Bronchial smooth muscle cell (primary cell): Measurements from ENCODE around the gene PCDHB8. TPM values are rescaled to one million over a fixed set of nuclear protein-coding genes. Genes with fewer than 3 reads are reported as not detected.

Experiments
- total RNA-seq: library from RNA; depleted of rRNA; stranded (reverse); fragments of >200 nt; gene quantifications from 2 replicates; pipeline ENCODE4 v1.2.1, GENCODE V29; 2014

The PCDHB8 gene
- 0.32 and 0.69 TPM in 2 replicates for total RNA-seq

DNA sequence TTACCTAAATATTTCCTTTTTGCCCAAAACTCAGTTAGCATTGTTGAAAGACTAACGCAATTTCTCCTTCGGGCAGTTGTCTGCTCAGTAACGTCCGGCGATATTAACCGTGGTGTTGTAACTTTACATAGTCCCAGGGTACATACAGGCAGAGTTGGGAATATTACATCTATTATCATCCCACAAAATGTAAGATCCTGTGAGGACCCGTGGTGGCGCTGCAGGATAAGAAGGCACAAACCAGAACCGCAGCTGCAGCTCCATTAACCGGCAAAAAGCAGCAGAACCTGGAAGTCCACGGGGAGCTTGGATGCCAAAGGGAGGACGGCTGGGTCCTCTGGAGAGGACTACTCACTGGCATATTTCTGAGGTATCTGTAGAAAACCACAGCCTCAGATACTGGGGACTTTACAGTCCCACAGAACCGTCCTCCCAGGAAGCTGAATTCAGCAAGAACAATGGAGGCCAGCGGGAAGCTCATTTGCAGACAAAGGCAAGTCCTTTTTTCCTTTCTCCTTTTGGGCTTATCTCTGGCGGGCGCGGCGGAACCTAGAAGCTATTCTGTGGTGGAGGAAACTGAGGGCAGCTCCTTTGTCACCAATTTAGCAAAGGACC, at the start of gene PCDHB8:
TSS of gene PCDHB8 (plus strand) at position 214 of the 615 bp plus-strand sequence. CDS start at position 459, 245 bp downstream.

DNA sequence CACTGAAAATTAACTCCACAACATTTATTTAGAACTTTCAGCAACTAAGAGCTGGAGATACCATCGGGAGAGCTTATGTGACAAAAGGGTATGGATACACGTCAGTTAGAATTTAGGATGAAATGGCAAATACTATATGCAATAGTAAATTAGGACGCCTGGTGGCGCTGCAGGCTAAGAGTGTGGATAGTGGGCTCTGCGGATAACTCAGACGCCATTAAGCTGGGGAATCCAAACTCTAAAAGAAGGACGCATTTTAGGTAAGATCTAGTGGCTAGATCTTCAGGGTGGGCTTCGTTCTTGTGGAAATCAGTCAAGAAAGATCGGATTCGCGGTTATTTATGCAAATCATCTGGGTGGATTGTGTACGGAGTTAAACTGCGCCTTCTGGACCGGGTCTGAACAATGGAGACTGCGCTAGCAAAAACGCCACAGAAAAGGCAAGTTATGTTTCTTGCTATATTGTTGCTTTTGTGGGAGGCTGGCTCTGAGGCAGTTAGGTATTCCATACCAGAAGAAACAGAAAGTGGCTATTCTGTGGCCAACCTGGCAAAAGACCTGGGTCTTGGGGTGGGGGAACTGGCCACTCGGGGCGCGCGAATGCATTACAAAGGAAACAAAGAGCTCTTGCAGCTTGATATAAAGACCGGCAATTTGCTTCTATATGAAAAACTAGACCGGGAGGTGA, 42.4 kb upstream of the PCDHB8 start, which contains the start of gene PCDHB5:
TSS of gene PCDHB5 (plus strand) at position 177 of the 688 bp plus-strand sequence. CDS start at position 406, 229 bp downstream.

GRCh38 chr5:141149812-141150211, 27.8 kb upstream of the PCDHB8 start, which contains the start of gene PCDHB6:
Gene PCDHB6 (plus strand): TSS chr5:141150057. CDS start chr5:141150258, 201 bp downstream.

DNA sequence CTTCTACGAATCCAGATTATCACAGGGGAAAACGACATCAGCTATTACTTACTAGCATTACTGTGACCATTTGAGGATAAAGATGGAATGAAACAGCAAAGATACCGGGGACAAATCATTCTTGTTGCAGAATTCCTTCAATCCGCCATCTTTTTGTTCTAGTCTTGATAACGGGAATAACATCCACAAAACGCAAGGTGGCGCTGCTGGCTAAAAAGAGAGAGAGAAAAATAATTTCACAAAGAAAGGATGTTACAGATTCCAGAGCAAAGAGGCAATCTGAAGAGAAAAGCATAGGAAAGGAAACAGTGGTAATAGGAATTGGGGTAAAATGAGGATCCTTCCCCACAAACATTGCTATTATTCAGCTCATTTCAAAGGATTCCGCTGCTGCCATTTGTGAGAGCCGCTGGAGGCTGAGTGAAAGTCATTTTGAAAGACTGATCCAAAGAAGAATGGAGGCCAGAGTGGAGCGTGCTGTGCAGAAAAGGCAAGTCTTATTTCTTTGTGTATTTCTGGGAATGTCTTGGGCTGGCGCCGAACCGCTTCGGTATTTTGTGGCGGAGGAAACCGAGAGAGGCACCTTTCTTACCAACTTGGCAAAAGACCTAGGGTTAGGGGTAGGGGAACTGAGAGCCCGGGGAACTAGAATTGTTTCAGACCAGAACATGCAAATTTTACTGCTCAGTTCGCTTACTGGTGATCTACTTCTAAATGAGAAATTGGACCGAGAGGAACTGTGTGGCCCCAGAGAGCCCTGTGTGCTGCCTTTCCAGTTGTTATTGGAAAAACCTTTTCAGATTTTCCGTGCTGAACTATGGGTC, 5.0 kb upstream of the PCDHB8 start, which contains the start of gene PCDHB7:
TSS of gene PCDHB7 (plus strand) at position 264 of the 824 bp plus-strand sequence. CDS start at position 456, 192 bp downstream.

DNA sequence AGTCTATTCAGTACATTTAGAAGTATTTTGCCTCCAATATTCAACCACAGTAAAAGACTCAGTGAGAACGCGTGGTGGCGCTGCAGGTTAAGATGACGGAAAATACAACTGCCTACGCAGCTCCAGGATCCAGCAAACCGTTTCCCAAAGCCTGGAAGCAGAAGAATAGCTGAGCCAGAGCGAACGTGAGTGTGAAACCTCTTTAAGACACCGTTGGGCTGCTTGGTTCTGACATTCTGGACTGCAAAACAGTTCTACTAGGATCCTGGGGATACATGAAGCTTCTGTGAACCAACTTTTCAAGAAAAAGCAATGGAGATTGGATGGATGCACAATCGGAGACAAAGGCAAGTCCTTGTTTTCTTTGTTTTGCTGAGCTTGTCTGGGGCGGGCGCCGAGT, 4.7 kb downstream of the PCDHB8 start, which contains the start of gene PCDHB16:
TSS of gene PCDHB16 (plus strand) at position 140 of the 400 bp plus-strand sequence. CDS start at position 313, 173 bp downstream.

GRCh38 chr5:141186897-141187512, 9.4 kb downstream of the PCDHB8 start, which contains the start of gene PCDHB9:
Gene PCDHB9 (plus strand): TSS chr5:141187161. CDS start chr5:141187319, 158 bp downstream.

GRCh38 chr5:141192110-141192725, 14.6 kb downstream of the PCDHB8 start, which contains the start of gene PCDHB10:
Gene PCDHB10 (plus strand): TSS chr5:141192353. CDS start chr5:141192553, 200 bp downstream.

DNA sequence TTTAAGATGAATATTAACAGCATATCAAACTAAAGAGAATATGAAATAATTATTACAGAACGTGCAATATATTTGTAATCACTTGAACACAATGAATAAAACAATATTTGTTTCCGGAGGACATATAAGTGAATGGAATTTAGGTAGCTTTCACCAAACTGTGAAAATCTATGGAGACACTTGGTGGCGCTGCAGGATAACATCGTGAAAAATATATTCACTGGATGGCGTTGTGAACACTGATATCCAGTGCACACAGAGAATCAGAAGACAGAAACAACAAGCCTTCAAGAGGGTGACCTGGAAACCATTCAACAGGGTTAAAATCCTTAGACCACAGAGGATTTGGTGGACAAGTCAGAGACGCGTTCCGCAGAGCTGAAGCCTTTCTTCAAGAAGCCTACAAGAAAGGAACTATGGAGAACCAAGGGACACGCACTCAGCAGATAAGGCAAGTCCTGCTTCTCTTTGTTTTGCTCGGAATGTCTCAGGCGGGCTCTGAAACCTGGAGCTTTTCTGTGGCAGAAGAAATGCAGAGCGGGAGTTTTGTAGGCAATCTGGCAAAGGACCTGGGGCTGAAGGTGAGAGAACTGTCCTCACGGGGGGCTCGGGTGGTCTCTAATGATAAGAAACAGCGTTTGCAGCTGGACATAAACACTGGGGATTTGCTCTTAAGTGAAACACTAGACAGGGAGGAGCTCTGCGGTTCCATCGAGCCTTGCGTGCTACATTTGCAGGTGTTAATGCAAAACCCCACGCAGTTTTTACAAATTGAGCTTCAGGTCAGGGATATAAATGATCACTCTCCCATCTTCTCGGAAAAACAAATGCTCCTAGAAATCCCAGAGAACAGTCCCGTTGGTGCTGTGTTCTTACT, 22.0 kb downstream of the PCDHB8 start, which contains the start of gene PCDHB11:
TSS of gene PCDHB11 (plus strand) at position 269 of the 877 bp plus-strand sequence. CDS start at position 417, 148 bp downstream.

DNA sequence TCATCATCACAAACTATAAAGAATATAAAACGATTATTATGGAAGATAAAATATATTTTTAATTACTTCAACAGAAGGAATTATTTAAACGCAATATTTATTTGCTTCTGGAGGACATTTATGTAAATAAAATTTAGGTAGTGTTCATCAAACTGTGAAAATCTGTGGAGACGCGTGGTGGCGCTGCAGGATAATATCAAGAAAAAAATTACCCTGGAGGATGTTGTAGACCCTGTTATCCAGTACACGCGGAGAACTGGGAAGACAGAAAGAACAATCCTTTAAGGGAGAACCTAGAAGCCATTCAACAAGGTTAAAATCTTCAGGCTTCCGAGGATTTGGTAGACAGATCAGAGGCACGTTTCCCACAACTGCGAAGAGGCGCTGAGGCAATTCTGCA, 30.9 kb downstream of the PCDHB8 start, which contains the start of gene PCDHB12:
TSS of gene PCDHB12 (plus strand) at position 242 of the 400 bp plus-strand sequence. CDS start 189 bp downstream, outside the sequence.

DNA sequence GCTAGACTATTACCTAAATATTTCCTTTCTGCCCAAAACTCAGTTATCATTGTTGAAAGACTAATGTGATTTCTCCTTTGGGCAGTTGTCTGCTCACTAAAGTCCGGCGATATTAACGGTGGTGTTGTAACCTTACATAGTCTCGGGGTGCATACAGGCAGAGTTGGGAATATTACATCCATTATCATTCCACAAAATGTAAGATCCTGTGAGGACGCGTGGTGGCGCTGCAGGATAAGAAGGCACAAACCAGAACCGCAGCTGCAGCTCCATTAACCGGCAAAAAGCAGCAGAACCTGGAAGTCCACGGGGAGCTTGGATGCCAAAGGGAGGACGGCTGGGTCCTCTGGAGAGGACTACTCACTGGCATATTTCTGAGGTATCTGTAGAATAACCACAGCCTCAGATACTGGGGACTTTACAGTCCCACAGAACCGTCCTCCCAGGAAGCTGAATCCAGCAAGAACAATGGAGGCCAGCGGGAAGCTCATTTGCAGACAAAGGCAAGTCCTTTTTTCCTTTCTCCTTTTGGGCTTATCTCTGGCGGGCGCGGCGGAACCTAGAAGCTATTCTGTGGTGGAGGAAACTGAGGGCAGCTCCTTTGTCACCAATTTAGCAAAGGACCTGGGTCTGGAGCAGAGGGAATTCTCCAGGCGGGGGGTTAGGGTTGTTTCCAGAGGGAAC, 36.2 kb downstream of the PCDHB8 start, which contains the start of gene PCDHB13:
TSS of gene PCDHB13 (plus strand) at position 264 of the 684 bp plus-strand sequence. CDS start at position 469, 205 bp downstream.

GRCh38 chr5:141223112-141223783, 45.7 kb downstream of the PCDHB8 start, which contains the start of gene PCDHB14:
Gene PCDHB14 (plus strand): TSS chr5:141223343. CDS start chr5:141223506, 163 bp downstream.

Other genes with a start within 250 kb of the PCDHB8 start
- under 0.01 and 0.09 TPM in 2 replicates for gene PCDHAC2, start 211.3 kb upstream of the PCDHB8 start, total RNA-seq
- gene PCDHB1, start 126.4 kb upstream of the PCDHB8 start, total RNA-seq: not detected in 2 replicates
- gene PCDHB2, start 83.2 kb upstream of the PCDHB8 start, total RNA-seq: 1.3 and 8.4 TPM in 2 replicates
- gene PCDHB3, start 77.3 kb upstream of the PCDHB8 start, total RNA-seq: 0.16 and 0.52 TPM in 2 replicates
- gene PCDHB4, start 56.0 kb upstream of the PCDHB8 start, total RNA-seq: 0.94 TPM in 1 of 2 replicates, not detected in the other
- 0.32 and 3.3 TPM in 2 replicates for gene PCDHB5, start 42.6 kb upstream of the PCDHB8 start, total RNA-seq
- 0.16 and 0.17 TPM in 2 replicates for gene PCDHB6, start 27.7 kb upstream of the PCDHB8 start, total RNA-seq
- gene PCDHB7, start 5.1 kb upstream of the PCDHB8 start, total RNA-seq: 0.32 and 0.60 TPM in 2 replicates
- 0.16 and 2.1 TPM in 2 replicates for gene PCDHB16, start 4.6 kb downstream of the PCDHB8 start, total RNA-seq
- 0.16 and 0.69 TPM in 2 replicates for gene PCDHB9, start 9.4 kb downstream of the PCDHB8 start, total RNA-seq
- 0.47 and 1.4 TPM in 2 replicates for gene PCDHB10, start 14.6 kb downstream of the PCDHB8 start, total RNA-seq
- 0.16 and 0.69 TPM in 2 replicates for gene PCDHB11, start 21.8 kb downstream of the PCDHB8 start, total RNA-seq
- gene PCDHB12, start 30.9 kb downstream of the PCDHB8 start, total RNA-seq: 0.16 and 0.86 TPM in 2 replicates
- gene PCDHB13, start 36.1 kb downstream of the PCDHB8 start, total RNA-seq: 0.32 and 0.94 TPM in 2 replicates
- 0.63 and 2.6 TPM in 2 replicates for gene PCDHB14, start 45.6 kb downstream of the PCDHB8 start, total RNA-seq
- gene PCDHB15, start 67.6 kb downstream of the PCDHB8 start, total RNA-seq: 0.32 and 0.60 TPM in 2 replicates
- 0.32 TPM in 1 of 2 replicates, not detected in the other for gene SLC25A2, start 126.3 kb downstream of the PCDHB8 start, total RNA-seq
- gene TAF7, start 143.0 kb downstream of the PCDHB8 start, total RNA-seq: 67.1 and 89.5 TPM in 2 replicates
- 1.3 and 1.9 TPM in 2 replicates for gene PCDHGA1, start 152.7 kb downstream of the PCDHB8 start, total RNA-seq
- 2.3 and 4.9 TPM in 2 replicates for gene PCDHGA2, start 161.0 kb downstream of the PCDHB8 start, total RNA-seq
- gene PCDHGA3, start 166.0 kb downstream of the PCDHB8 start, total RNA-seq: 1.0 and 1.9 TPM in 2 replicates
- gene PCDHGB1, start 172.3 kb downstream of the PCDHB8 start, total RNA-seq: 1.5 and 3.8 TPM in 2 replicates
- gene PCDHGA4, start 177.2 kb downstream of the PCDHB8 start, total RNA-seq: 1.1 and 4.7 TPM in 2 replicates
- 3.0 and 4.1 TPM in 2 replicates for gene PCDHGB2, start 182.2 kb downstream of the PCDHB8 start, total RNA-seq
- gene PCDHGA5, start 186.4 kb downstream of the PCDHB8 start, total RNA-seq: 1.6 and 2.0 TPM in 2 replicates
- 5.1 and 5.4 TPM in 2 replicates for gene PCDHGB3, start 192.5 kb downstream of the PCDHB8 start, total RNA-seq
- 2.4 and 3.9 TPM in 2 replicates for gene PCDHGA6, start 196.1 kb downstream of the PCDHB8 start, total RNA-seq
- 5.7 and 11.5 TPM in 2 replicates for gene PCDHGA7, start 205.0 kb downstream of the PCDHB8 start, total RNA-seq
- gene PCDHGB4, start 209.9 kb downstream of the PCDHB8 start, total RNA-seq: 26.7 and 34.0 TPM in 2 replicates
- gene PCDHGA8, start 214.8 kb downstream of the PCDHB8 start, total RNA-seq: 3.5 and 4.4 TPM in 2 replicates
- gene PCDHGB5, start 220.2 kb downstream of the PCDHB8 start, total RNA-seq: 33.0 and 33.1 TPM in 2 replicates
- gene PCDHGA9, start 225.0 kb downstream of the PCDHB8 start, total RNA-seq: 2.9 and 3.8 TPM in 2 replicates
- 3.0 and 3.7 TPM in 2 replicates for gene PCDHGB6, start 230.2 kb downstream of the PCDHB8 start, total RNA-seq
- 2.3 and 7.1 TPM in 2 replicates for gene PCDHGA10, start 235.2 kb downstream of the PCDHB8 start, total RNA-seq
- gene PCDHGB7, start 239.9 kb downstream of the PCDHB8 start, total RNA-seq: 5.2 and 9.9 TPM in 2 replicates
- 7.0 and 12.0 TPM in 2 replicates for gene PCDHGA11, start 243.3 kb downstream of the PCDHB8 start, total RNA-seq